ENCODE measurements around the gene LEMD1.

LEMD1 gene

DNA sequence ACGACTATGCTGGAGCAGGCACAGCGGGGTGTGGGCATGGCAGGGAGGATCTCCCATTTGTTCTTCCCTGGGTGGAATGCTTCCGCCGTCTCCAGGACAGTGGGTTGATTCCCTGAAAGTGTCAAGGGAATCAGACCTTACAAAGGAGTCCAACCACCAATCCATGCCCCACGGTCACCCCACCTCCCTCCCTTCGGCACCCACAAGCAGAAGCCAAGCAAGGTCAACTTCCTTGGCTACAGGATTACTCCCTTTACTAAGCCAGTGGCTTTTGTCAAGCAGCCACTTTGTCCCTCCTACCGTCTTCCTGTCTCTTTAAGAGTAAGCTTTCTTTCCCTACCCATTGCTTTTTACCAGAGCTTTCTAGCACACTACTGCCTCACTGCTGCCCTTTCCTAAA, 84.4 kb downstream of the LEMD1 start:
- DNase-seq (ENCODE audit: low read depth in 4 of 4, low spot score in 1 of 4), result no peak

- DNase-seq (ENCODE audit: low read depth in 4 of 4, low spot score in 1 of 4), result peak; percentile 63 to 73 (median 66)
These were observed 86.2 kb downstream of the LEMD1 start for GRCh38 chr1:205335692-205336091.

- no peak for DNase-seq (ENCODE audit: low read depth in 4 of 4, low spot score in 1 of 4)
These were observed 89.7 kb downstream of the LEMD1 start for GRCh38 chr1:205332015-205332791.

Measured in stimulated activated CD4-positive, alpha-beta T cell treated with anti-CD3 and anti-CD28 coated beads, Interleukin-1b, Interleukin-23, amount 100 ng/mL, for 24 hours (primary cell).